Ammon's horn (tissue), 1 donor: Measurements from ENCODE around the gene MYBPH.
A peak's percentile ranks its signal among the peaks of the same experiment; 100 is the strongest.

Experiments
- DNase-seq: peaks from one replicate; pipeline ENCODE4 v3.0.0-alpha.2; 2016; ENCODE audit warnings: low spot score

Gene MYBPH

DNA sequence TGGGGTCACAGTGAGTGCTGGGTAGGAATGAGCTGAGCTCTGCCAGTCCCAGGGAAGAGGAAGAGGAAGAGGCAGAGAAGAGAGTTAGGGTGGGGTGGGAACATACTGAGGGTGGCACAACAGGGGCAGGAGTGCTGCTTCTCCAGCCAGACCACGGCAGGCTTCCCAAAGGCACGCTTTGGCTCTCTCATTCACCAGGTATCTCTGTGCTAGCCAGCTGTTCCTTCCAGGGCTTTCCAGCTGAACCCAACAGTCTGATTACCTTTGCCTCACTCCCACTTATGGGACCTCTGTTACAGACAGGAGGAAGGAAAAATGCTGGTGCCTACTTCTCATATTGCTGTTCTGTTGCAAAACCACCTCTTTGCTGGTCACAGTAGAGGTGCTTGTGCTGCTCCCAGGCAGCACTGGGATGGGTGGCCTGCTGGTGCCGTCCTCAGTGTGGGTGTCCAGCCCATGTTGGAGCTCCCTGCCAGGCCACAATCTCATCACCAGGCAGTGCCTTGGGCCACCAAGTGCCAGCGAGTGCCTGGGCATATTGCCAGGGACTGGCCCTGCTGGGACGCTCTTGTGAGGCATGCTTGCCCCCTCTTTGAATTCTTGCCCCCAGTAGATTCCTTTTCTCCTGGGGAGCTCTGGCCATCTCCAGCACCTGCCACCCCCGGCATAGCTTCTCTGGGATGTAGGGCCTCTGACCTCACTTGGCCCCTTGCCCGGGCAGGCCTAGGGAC lies 46.0 kb downstream of the MYBPH start:
- peak; percentile 96 for DNase-seq

GRCh38 chr1:203128716-203129500 lies 46.7 kb downstream of the MYBPH start:
- DNase-seq, result peak; percentile 70

DNA sequence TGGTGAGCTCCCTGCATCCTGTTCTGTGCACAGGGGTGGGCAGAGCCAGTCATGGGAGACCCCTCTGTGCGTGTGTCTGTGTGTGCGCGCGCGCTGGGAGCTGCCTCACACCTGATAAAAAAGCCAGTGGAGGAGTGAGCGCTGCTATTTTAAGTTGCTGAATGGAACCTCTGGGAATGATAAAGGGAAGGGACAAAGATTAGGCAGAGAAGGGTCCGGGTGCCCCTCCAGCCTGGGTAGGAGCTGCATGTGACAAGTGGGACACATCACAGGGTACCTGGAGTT lies 47.3 kb downstream of the MYBPH start:
- no peak for DNase-seq

DNA sequence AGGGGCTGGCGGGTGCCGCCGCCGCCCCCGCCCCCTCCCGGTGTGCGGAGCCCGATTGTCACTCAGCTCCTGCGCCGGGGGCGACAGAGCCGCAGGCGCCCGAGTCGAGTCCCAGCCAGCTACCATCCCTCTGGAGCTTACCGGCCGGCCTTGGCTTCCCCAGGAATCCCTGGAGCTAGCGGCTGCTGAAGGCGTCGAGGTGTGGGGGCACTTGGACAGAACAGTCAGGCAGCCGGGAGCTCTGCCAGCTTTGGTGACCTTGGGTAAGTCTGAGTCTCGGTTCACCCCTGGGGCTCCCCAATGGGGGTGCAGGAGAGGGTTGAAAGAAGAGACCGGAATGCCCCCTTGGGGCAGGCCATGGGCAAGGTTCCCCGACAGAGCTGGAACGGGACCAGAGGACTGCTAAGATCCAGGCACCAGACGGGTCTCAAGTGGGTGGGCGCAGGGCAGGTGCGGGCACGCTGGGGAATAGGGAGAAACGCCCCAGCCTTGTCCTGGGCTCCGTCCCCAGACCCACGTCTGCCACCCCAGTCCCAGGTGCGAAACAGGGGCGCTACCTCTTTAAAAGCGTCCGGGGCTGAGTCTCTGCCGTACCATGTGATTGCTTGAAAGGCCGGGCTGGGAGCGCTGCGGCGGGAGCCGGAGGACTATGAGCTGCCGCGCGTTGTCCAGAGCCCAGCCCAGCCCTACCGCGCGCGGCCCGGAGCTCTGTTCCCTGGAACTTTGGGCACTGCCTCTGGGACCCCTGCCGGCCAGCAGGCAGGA lies 47.8 kb downstream of the MYBPH start, which contains the start of gene ADORA1:
TSS of gene ADORA1 (plus strand) at position 61 of the 765 bp plus-strand sequence. CDS start 1,116 bp downstream, outside the sequence.
- peak; percentile 88 for DNase-seq

DNA sequence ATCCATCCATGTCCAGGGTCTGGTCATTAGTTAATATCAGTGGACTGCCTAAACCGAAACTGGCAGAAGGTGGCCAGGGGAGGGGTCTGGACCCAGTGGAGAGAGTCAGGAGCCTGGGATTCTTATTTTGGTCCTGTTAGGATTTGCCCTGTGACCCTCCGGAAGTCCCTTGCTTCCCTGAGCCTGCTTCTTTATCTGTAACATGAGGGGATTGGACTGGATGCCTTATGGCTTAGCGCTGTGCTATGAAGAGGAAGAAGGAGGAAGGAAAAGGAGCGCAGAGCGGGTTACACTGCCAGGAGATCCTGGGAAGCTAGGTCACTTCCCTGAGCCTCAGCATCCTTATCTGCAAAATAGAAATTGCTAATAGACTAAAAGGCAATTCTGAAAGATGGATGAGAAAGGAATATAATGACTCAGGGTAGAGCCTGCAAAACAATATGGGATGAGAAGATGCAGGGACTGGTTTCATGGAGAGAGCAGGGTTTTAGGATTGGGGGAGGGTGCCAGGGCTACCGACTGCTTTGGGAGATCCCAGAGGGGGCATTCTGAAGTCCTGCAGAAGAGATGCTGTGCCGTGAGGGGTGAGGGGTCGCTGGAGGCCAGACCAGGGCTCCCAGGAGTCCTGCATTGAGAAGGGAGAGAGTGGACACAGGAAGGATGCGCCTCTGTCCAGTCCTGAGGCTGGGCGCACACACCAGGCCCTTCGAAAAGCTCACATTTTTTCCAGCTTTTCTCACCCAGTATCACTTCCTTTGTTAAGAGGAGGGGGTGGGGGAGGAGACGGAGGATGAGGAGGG lies 48.6 kb downstream of the MYBPH start:
- DNase-seq, result no peak

GRCh38 chr1:203126151-203126865 lies 49.3 kb downstream of the MYBPH start:
- peak; percentile 75 for DNase-seq

GRCh38 chr1:203124546-203125317 lies 50.9 kb downstream of the MYBPH start:
- no peak for DNase-seq

DNA sequence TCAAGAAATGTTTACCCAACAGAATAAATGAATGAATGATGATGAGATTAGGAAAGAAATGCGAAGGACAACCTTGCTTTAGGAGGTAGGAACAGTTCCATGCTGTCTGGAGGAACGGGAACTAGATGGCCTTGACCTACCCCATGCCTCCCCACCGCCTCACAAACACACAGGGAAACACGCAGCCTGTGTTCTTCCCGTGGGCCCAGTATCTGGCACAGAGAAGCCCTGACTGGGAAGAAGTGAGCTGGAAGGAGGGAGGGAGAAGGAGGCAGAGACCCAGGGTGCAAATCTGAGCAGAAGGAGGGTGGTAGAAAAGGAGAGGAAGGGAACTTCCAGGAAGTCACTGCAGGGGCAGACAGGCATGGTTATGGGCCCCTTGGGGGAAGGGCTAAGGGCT lies 51.6 kb downstream of the MYBPH start:
- DNase-seq, result no peak

- DNase-seq, result no peak
Observed at GRCh38 chr1:203122159-203122558, 53.5 kb downstream of the MYBPH start.

- DNase-seq, result no peak
Observed at GRCh38 chr1:203121186-203122015, 54.2 kb downstream of the MYBPH start.

DNA sequence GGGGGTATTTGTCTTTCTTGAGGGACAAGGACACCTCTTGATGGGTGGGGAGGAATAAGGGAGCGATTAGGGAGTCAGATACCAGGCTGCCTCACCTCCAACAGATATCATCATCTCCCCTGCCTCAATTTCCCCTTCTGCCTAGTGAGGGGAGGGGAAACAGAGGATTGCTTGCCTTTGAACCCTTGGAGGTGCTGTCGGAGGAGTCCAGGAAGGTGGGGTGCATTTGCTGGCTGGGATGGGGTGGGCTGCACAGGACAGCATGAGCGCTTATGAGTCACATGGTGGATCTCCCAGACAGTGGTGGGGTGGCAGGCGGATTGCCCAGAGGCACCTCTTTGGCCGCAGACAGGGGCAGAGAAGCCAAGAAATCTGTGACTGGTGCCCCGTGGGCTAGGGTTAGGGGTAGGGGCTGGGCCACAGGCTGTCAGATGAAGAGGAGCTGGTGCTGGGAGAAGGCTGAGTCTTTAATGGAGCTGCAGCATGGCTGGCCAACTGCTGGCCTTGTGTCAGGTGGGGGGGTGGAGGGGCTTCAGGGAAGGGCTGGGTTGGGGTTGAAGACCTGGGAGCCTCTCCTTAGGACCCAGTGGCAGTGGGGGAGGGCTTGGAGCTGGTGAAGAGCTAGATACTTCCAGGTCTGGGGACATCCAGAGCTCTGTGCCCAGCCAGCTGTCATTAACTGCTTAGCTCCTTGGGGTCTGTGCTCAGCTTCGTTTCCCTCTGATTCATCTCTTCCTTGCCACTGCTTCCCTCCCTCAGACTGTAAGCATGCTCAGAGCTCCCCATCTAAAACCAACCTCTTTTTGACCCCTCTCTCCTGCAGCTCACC lies 55.1 kb downstream of the MYBPH start:
- no peak for DNase-seq
